Measurements from ENCODE around the gene PRKG1. TPM values are rescaled to one million over a fixed set of nuclear protein-coding genes. Genes with fewer than 3 reads are reported as not detected.

PRKG1 gene
- total RNA-seq, 4 donors from 2014 or later: 17.1 to 36.4 (median 25.8) TPM

GRCh38 chr10:51344371-51344770 lies 270.1 kb downstream of the PRKG1 start:
- TF ChIP-seq CTCF (IDR thresholded peaks at IDR 0.05): no peak
- DNase-seq (ENCODE audit: low spot score) (no peak), ATAC-seq (ENCODE audit: low FRiP score) (no peak)

- ATAC-seq (ENCODE audit: low FRiP score) (no peak), DNase-seq (ENCODE audit: low spot score) (no peak)
- TF ChIP-seq CTCF (IDR thresholded peaks at IDR 0.05): no peak
These were observed 274.3 kb downstream of the PRKG1 start for GRCh38 chr10:51348622-51349021.

- no peak for ATAC-seq (ENCODE audit: low FRiP score)
- no peak for TF ChIP-seq CTCF (IDR thresholded peaks at IDR 0.05)
- DNase-seq (ENCODE audit: low spot score): no peak
These were observed 282.9 kb downstream of the PRKG1 start for GRCh38 chr10:51357170-51357569.

- TF ChIP-seq CTCF (IDR thresholded peaks at IDR 0.05): no peak
- no peak for DNase-seq (ENCODE audit: low spot score)
- no peak for ATAC-seq (ENCODE audit: low FRiP score)
These were observed 283.9 kb downstream of the PRKG1 start for GRCh38 chr10:51358227-51358626.

GRCh38 chr10:51363415-51363814 lies 289.1 kb downstream of the PRKG1 start:
- DNase-seq (ENCODE audit: low spot score): no peak
- no peak for ATAC-seq (ENCODE audit: low FRiP score)
- TF ChIP-seq CTCF (IDR thresholded peaks at IDR 0.05): no peak

GRCh38 chr10:51364674-51365073 lies 290.4 kb downstream of the PRKG1 start:
- no peak for DNase-seq (ENCODE audit: low spot score)
- ATAC-seq (ENCODE audit: low FRiP score): no peak
- TF ChIP-seq CTCF (IDR thresholded peaks at IDR 0.05): no peak

GRCh38 chr10:51366044-51366443 lies 291.8 kb downstream of the PRKG1 start:
- ATAC-seq (ENCODE audit: low FRiP score) (no peak), DNase-seq (ENCODE audit: low spot score) (no peak)
- TF ChIP-seq CTCF (IDR thresholded peaks at IDR 0.05): no peak

Measured in omental fat pad (tissue), 4 donors.